ENCODE results near the gene PSMB8. TPM values are rescaled to one million over a fixed set of nuclear protein-coding genes. Genes with fewer than 3 reads are reported as not detected.
"Not testable (repeated sequence)": the region's sequence is repeated elsewhere in the genome, so short reads cannot be mapped to it uniquely, and the experiment has no call there.

The PSMB8 gene
- 10 to 100 TPM; 24.1 to 27.8 (median 25.7) TPM for polyA plus RNA-seq (ENCODE audit: insufficient read length in 3 of 3)

DNA sequence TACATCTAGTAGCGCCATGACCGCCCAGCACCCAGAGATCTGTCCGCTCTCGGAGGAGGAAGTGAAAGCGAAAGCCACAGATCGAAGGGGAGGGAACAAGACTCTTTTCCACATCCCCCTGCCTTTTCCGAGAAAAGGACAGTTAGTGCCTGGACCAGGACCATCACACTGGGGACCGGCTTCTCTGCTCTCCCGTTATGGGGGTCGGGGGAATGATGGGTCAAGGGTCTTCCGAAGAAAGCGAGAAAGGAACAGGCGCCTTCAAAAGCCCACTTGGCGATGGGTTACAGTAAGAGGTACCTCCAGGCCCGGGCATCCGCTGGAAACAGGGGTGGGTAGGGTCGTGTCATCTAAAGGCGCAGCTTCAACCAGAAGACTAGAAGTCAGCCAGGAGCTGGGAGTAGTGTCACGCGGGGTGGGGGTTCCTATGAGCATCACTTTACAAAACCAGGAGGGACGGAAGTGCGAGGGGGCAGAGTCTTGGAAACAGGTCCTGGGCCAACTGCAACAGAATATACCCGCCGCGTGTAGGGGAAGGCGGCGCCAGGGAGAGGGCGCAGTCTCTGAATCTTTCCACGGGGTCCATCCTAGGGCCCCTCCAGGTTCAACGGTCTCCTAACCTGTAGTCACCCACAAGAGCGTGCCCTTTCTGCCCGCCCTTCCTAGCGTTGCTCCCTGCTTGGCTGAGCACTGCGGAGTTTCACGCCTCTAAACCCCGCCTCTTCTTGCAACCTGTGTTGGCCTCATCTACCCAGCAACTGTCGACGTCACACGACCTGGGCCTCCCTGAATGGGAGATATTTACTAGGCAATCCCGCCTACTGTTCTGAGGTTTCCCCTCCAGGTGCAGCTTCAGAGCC lies at the start of gene PSMB8:
Gene PSMB8, minus strand, starts transcription at position 69 of the 860 bp plus-strand sequence. Its CDS starts 51 bp downstream, at position 18.
- peak; percentile 88 to 91 (median 89) for DNase-seq (ENCODE audit: low read depth in 3 of 3, low spot score in 2 of 3)

DNA sequence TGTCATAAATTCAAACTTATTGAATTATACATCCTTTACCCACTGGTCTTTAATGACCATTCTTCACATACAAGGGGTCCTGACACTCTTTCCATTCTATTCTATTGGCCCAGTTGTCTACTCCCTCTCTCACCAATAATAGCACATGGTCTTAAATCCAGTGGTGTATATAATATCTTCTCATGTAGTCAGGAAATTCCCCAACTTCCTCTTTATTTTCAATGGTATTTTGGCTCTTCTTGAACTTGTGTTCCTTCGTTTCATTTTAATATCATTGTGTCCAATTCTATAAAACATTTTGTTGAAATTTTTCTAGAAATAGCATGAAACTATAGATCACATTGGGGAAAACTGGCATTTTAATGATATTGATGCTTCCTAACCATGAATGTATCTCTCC lies 47.0 kb upstream of the PSMB8 start:
- DNase-seq (ENCODE audit: low read depth in 3 of 3, low spot score in 2 of 3): no peak

DNA sequence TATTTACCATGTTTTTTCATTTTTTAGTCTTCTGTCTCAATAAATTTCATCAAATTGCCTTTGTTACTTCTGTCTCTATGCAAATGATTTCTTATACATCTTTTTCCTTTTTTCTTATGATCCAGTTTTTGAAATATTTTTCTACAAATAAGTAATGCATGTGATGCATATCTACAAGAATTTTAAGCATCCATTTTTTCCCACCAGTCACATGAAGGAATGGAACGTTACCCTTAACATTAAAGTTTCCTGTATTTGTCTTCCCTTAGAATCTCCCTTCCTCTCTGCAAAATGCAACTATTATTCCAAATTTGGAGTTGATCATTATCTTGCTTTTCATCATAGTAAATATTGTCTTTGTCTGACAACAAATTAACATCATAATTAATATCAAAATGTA lies 45.7 kb upstream of the PSMB8 start:
- DNase-seq (ENCODE audit: low read depth in 3 of 3, low spot score in 2 of 3): no peak

DNA sequence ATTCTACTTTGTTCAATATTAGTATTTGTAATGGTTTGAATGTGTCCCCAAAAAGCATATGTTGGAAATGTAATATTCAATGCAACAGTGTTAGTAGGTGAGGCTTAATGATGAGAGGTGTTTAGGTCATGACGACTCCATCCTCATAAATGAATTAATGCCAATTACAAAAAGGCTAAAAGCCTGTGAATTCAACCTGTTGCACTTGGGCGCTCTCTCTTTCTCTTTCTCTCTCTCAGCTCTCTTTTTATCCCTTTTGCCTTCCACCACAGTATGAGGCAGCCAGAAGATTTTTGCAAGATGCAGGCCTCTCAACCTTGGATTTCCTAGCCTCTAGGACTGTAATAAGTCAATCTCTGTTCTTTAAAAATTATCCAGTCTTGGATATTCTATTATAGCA lies 44.7 kb upstream of the PSMB8 start:
- DNase-seq (ENCODE audit: low read depth in 3 of 3, low spot score in 2 of 3): no peak

DNA sequence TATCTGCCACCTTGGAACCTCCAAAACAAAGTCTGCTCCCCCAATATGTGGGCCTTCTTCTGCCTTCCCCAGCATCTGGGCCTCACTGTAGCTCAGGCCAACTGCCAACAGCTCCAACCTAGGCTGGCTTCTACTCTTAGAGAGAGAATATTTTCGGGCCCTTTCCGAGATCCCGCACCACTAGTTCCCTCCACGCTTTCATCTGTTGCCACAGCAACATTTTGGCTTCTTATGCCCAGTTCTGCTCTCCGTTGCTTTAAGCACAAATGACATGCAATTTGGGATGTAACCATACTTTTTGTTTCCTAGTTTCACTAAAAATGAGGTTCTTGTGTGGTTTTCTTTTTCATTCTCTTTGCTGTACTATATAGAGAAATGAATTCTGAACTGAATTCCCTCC lies 43.8 kb upstream of the PSMB8 start:
- DNase-seq (ENCODE audit: low read depth in 3 of 3, low spot score in 2 of 3): no peak

DNA sequence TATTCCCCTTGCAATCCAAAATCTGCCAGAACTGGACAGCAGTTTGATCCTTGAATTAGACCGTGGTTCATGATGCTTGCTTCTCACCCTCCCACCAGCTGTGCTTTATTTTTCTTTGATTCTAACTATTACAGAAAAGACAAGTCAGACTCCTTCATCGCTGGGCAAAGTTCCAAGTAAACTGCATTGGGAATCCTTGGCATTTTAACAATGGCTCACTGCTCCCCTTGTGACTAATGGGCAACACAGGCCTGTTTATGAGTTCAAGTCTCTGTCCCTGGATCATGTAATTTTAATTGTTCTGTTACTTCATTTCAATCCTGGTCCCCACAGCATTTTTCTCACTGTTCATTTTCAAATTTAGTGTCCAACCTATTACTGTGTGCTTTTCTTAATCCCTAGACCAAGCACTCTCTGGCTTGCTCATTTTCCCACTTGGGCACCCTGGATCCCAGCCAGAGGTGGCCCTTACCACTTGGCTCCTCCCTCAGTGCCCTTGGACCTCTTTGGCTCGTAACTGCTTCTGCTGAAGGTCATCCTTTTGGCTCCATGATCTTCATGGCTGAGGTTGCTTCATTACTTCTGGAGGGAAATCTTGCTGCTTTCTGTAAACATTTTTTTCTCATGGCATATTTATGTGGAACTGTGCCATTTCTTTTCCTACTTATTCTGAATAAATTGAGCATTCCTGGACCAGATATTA lies 43.0 kb upstream of the PSMB8 start:
- DNase-seq (ENCODE audit: low read depth in 3 of 3, low spot score in 2 of 3): no peak

DNA sequence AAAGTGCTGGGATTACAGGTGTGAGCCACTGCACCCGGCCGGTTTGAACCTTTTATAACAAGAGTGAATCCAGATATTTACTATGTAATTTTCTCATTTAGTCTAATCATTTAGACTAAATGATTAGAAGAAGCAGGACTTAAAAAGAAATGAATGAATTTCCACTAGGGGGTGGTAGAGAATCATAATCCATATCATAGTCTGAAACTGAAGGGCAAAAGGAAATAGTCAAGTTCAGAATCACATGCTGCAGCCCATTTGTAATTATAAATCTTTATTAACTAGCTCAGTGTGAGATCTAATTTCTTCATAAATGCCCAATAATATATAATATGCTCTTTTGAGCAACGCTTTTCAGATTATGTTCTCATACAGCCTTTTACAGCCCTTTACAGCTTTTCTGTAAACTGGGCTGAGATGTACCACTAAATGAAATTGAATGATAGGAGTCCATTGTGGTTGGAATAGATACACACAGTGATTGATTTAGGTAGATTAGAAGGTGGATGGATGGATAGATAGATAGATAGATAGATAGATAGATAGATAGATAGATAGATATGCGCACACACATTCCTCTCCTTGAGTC lies 41.9 kb upstream of the PSMB8 start:
- peak; percentile 54 to 72 (median 64) for DNase-seq (ENCODE audit: low read depth in 3 of 3, low spot score in 2 of 3)

DNA sequence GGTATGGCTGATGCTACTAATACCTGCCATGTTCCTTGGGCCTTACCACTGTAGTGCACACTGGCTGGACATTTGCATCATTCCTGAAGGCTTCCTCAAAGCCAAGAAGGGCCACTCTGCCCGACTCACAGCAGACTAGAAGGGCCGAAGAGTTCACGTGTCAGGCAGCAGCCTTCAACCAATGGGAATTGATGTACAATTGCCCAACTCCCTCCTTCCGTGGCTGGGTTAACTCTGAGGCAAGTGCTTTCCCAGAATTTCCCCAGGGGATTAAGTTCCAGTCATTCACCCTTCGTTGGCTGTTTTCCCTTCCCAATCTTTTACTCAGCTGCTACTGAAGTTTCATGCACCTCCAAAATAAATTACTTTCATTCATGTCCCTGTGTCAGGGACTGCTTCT lies 39.9 kb upstream of the PSMB8 start:
- no peak for DNase-seq (ENCODE audit: low read depth in 3 of 3, low spot score in 2 of 3)

DNA sequence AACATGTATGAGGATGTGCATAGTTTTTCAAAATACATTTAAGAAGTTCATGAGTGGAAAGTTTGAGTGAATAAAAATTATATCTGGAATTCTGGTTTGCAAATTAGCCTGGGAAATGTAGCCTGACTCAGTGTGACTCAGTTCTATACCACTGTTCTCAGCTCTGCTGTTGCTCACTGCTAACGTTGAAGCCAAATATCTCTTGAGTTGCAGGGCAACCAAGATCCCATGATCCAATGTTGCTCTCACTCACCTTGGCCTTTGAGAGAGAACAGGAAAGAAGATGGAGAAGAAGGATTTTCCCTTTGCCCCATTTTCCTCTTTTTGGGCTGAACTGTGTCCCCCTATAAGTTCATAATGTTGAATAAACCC lies 39.0 kb upstream of the PSMB8 start:
- no peak for DNase-seq (ENCODE audit: low read depth in 3 of 3, low spot score in 2 of 3)

DNA sequence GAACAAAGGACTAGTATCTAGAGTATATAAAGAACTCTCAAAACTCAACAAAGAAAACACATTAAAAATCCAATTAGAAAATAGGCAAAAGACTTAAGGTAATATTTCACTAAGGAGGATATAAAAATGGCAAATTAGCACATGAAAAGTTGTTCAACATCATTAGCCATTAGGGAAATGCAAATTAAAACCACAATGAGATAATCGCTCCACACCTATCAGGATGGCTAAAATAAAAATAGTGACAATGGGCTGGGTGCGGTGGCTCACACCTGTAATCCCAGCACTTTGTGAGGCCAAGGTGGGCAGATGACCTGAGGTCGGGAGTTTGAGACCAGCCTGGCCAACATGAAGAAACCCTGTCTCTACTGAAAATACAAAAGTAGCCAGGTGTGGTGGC lies 37.1 kb upstream of the PSMB8 start:
- DNase-seq (ENCODE audit: low read depth in 3 of 3, low spot score in 2 of 3): not testable (repeated sequence)

DNA sequence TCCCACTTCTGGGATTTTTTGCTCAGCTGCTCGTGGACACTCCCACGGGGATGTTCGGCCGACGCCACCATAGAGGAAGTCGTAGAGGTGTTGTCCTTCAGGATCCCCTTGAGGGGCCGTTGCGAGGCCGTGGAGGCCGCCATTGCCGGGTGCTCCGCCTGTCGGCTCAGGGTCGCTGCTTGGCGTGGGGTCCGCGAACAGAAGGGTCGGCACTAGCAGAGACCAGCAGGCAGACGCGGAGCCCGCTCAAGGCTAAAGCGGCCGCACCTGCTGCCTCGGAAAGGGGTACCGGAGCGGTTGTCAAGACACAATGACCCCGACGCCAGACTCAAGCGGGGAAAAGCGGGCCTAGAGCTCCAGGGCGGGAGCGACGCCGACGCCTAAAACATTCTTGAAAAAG lies 35.8 kb upstream of the PSMB8 start:
- DNase-seq (ENCODE audit: low read depth in 3 of 3, low spot score in 2 of 3): no peak

DNA sequence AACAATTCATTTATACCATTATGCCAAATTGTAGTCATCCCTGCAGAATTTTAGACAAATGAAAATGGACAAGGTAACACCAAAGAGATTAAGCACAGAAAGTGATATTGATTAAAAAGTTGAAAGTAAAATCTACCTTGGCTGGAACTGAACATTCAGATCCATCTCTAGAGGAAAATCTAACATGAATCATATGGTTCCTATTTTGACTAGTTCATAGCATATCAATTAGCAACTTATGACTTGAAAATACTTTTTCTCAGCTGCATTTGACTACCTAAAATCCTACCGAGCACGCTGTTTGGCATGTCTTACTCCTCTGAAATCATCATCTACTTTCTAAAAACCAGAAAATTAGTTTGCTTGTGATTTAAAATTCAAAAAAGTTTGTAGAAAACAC lies 32.8 kb upstream of the PSMB8 start:
- DNase-seq (ENCODE audit: low read depth in 3 of 3, low spot score in 2 of 3): no peak

DNA sequence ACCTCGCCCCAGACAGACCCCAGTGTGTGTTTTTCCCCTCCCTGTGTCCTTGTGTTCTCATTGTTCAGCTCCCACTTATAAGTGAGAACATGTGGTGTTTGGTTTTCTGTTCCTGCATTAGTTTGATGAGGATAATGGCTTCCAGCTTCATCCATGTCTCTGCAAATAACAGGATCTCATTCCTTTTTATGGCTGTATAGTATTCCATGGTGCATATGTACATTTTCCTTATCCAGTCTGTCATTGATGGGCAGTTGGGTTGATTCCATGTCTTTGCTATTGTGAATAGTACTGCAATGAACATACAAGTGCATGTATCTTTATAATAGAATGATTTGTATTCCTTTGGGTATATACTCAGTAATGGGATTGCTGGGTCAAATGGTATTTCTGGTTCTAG lies 30.1 kb upstream of the PSMB8 start:
- not testable (repeated sequence) for DNase-seq (ENCODE audit: low read depth in 3 of 3, low spot score in 2 of 3)

DNA sequence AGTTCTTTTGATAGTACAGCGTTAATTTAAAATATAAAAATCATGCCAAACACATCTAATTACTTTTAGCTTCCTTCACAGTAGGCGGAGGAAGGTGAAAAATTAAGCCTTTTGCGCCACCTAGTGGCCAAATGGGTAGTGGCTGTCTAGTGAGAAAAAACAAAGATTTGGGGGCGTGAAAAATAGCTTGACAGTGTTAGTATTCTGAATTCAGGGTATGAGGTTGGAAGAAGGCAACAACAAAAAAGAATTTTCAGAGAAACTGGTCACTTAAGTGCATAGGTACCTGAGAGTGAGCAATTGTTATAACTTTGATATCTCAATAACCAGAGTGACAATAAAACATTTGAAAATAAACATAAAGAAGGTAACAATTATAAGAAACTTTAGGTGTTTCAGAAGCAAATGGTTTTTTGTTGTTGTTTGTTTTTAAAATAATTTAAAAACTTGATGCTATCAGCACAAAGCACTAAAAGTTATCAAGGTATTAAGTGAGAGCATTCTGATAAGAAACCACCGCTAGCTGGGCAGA lies 24.5 kb upstream of the PSMB8 start:
- peak; percentile 71 to 74 (median 72) for DNase-seq (ENCODE audit: low read depth in 3 of 3, low spot score in 2 of 3)

DNA sequence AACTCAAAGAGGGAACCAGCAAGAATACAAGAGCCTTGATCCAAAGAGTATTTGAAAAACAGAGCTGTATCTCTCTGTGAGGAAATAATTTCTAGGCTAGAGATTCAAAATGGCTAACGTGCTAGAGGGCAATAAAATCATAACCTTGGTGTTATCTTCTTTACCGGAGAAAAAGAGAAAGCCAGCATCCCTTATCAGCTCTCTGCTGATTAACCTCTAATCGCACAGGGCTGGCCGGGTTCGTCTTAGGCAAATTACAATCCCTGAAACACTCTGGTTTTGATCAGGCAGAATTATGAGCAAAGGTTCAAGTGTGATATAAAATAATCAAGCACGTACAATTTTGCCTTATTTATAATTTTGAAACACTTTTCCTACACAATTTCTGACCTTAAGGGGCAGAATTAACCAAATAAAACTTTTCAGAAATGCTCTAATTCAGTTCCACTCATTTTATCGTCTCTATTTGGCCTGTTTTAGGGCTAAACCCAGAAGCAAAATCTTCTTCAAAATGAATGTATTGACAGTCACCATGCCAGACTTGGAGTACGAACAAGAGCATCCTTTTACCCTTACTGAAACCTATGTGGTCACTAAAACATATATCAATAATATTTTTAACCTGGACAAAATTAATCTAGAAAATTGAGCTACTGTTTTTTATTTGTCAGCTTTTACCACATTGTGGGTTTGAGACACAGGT lies 23.9 kb upstream of the PSMB8 start:
- DNase-seq (ENCODE audit: low read depth in 3 of 3, low spot score in 2 of 3): no peak

DNA sequence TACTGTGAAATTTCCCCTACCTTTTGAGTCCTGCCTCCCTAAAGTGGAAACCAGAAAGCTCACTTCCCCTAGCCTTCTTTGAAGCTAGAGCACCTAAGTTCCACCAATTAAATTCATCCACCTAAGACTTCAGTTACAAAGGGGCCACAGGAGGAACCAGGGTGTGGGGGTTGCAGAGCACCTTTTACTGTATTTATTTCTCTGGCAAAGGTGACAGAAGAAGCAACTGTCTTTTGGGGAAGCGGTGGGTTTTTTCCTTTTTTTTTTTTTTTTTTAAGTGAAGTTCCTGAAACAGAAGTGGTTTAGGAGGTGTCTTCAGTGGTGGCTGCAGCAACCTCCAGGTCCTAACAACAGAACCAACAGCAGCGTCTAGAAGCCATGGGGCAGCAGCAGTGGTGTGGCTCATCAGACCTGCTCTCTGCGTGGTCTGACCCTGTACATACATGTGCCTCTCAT lies 23.2 kb upstream of the PSMB8 start:
- no peak for DNase-seq (ENCODE audit: low read depth in 3 of 3, low spot score in 2 of 3)

DNA sequence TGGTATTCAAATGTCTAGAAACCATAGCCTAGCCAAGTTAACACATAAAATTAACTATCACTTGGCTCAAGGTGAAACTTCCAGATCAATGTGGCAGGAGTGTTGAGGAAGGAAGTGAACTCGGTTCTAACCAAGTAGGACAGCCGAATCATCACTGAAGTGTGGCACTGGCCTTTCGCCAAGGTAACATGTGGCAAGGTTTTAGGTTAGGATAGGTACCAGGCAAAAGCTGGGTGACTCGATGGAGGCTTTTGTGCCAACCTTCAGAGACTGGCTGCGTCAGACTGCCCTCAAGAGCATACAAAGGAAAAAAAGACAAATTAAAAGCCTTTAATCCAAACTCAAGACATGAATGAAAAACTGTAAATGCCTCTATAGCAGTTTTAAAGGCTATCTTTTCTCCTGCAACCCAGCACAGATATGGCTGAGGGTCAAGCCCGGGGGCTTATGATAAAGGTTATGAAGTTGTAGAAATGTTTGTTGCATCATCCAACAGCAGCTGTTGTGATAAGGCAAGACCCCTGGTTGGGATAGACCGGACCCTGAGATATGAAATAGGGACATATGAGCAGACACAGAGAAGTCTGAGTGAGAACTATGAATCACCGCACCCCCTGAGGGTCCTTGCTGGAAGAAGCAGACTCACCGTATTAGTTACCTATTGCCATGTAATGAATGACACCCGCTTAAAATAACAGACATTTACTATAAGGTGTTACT lies 22.0 kb upstream of the PSMB8 start:
- no peak for DNase-seq (ENCODE audit: low read depth in 3 of 3, low spot score in 2 of 3)

DNA sequence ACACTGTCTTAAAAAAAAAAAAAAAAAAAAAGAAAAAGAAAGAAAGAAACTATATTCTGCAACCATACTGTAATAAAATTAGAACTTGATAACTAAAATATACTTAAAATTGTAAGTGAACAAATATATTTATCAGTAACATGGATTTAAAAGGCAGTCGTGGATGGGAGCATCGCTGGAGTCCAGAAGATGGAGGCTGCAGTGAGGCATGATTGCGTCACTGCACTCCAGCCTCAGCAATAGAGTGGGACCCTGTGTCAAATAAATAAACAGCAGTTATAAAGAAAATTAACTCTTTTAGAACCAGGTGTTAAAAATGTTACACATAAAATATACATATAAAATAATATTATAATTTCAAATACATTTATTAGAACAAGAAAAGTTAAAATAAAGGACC lies 18.9 kb upstream of the PSMB8 start:
- DNase-seq (ENCODE audit: low read depth in 3 of 3, low spot score in 2 of 3): no peak

DNA sequence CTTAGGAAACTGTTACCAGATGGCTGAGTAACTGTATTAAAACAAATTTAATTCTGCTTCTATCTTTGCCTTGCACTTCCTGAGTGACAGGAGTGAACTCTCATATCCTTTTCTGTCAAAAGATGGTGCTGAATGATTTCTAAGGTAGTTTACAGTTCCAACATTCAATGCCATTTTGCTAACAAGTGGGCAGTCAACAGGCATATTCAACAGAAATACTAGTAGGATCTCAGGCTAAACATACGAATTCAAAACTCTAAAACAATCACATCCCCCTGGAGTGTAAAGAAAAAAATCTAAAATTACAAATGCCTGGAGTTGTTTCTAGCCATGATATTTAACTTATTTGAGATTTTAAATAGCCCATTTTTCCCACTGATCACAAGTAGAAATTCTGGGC lies 16.8 kb upstream of the PSMB8 start:
- DNase-seq (ENCODE audit: low read depth in 3 of 3, low spot score in 2 of 3): no peak

DNA sequence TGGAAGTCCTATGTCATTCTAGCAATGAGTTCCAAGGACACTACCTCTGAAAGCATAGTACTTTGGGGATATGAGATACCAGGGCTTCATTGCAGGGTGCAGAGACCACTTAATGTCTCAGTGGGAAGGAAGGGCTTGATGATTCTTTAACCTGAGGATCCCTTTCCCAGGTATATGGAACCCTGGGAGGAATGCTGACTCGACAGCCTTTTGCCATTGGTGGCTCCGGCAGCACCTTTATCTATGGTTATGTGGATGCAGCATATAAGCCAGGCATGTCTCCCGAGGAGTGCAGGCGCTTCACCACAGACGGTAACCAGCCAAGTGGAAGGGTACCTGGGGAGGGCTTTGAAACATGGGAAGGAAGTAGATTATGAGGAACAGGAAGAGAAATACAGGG lies 14.3 kb upstream of the PSMB8 start:
- no peak for DNase-seq (ENCODE audit: low read depth in 3 of 3, low spot score in 2 of 3)
